Measurements from ENCODE around the gene TMC2.
"Not testable (repeated sequence)": the region's sequence is repeated elsewhere in the genome, so short reads cannot be mapped to it uniquely, and the experiment has no call there.

TMC2 gene

DNA sequence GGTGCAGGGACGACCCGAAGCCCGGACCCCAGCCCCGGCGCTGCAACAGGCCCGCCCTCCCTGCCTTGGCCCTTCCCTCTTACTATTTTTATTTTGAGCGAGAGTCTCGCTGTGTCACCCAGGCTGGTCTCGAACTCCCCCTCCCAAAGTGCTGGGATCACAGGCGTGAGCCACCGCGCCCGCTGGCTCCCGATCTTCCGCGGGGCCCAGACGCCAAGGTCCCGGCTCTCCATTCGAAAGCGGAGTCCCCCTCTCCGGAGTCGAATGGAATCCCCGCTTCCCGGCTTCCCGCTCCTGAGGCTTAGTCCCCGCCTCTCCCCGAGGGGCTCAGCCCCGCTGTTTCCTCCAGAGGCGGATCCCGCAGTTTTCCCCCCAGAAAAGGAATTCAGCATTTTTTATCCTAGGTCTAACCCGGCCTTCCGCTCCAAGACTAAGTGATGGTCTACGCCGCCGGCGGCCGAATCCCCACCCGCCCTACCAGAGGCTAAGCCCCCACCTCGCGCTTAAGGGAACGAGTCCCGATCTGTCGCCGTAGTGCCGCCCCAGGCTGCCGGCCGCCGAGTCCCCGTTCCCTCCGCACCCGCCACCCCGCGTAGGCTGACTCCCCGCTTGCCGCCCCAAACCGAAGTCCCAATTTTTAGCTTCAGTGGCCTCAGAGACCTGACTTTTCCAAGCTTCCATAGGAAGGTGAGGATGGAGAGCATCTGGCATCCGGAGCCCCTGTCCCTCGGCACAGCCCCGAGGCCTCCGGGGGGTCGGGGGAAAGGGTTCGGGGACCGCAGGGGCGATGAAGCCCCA, 11.5 kb upstream of the TMC2 start:
- H3K4me1 ChIP-seq (ENCODE audit: control insufficient read depth, insufficient read depth, low read length): peaks cover 16% of the 10 kb centered on the region
- peak overlapping the region; percentile 83 for H3K4me3 ChIP-seq (ENCODE audit: low read length in 2 of 2)
- H3K27me3 ChIP-seq (ENCODE audit: control insufficient read depth in 1 of 2, insufficient read depth in 2 of 2, low read length in 2 of 2): peaks cover 0 to 2% of the 10 kb centered on the region in 2 donors
- H3K36me3 ChIP-seq (ENCODE audit: control insufficient read depth in 2 of 2, insufficient read depth in 2 of 2, low read length in 2 of 2): no peaks in the 10 kb centered on the region
- H3K27ac ChIP-seq (ENCODE audit: low read length): peak overlapping the region; percentile 83
- H3K9me3 ChIP-seq (ENCODE audit: control insufficient read depth in 2 of 2, low read length in 2 of 2): no peaks in the 10 kb centered on the region
- H3K9ac ChIP-seq (ENCODE audit: low read length in 2 of 2): peak overlapping the region; percentile 82 to 93

DNA sequence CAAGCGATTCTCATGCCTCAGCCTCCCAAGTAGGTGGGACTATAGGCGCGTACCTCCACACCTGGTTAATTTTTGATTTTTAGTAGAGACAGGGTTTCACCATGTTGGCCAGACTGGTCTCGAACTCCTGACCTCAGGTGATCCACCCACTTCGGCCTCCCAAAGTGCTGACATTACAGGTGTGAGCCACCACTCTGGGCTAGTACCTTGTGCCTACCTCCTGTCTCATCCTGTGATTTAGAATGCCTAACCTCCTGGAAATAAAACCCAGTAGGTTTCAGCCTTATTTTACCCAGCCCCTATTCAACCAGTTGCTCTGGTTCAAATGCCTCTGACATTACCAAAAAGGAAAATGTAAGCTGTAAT, 10.2 kb upstream of the TMC2 start:
- H3K27me3 ChIP-seq (ENCODE audit: control insufficient read depth in 1 of 2, insufficient read depth in 2 of 2, low read length in 2 of 2); H3K9ac ChIP-seq (ENCODE audit: low read length in 2 of 2); H3K27ac ChIP-seq (ENCODE audit: low read length); H3K36me3 ChIP-seq (ENCODE audit: control insufficient read depth in 2 of 2, insufficient read depth in 2 of 2, low read length in 2 of 2); H3K9me3 ChIP-seq (ENCODE audit: control insufficient read depth in 2 of 2, low read length in 2 of 2); H3K4me3 ChIP-seq (ENCODE audit: low read length in 2 of 2): not testable (repeated sequence)
- peaks cover 16% of the 10 kb centered on the region for H3K4me1 ChIP-seq (ENCODE audit: control insufficient read depth, insufficient read depth, low read length)

DNA sequence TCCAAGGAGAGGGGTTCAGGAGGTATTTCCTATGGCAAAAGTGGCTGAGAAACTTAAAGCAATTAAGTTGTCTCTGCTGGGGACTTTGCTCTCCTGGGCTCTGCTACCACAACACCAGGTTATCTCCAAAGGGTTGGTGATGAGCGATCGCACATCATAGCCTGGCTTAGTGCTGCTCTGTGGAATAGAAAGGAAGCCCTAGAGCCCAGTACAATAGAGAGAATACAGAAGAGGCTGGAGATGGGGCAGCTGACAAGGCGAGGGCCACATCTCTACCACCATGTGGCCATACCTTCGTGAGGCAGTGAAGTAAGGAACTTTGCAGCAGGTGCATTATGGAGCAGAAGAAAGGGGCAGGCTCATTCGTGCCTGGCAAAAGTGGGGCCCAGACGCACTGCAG, 8.6 kb upstream of the TMC2 start:
- Histone ChIP-seq H3K9me3 (ENCODE audit: control insufficient read depth in 2 of 2, low read length in 2 of 2) (no peaks in the 10 kb centered on the region), H3K27ac (ENCODE audit: low read length) (no peak overlapping the region), H3K27me3 (ENCODE audit: control insufficient read depth in 1 of 2, insufficient read depth in 2 of 2, low read length in 2 of 2) (no peaks in the 10 kb centered on the region), H3K4me1 (ENCODE audit: control insufficient read depth, insufficient read depth, low read length) (peaks cover 16% of the 10 kb centered on the region), H3K9ac (ENCODE audit: low read length in 2 of 2) (no peak overlapping the region), H3K4me3 (ENCODE audit: low read length in 2 of 2) (no peak overlapping the region), H3K36me3 (ENCODE audit: control insufficient read depth in 2 of 2, insufficient read depth in 2 of 2, low read length in 2 of 2) (no peaks in the 10 kb centered on the region)

DNA sequence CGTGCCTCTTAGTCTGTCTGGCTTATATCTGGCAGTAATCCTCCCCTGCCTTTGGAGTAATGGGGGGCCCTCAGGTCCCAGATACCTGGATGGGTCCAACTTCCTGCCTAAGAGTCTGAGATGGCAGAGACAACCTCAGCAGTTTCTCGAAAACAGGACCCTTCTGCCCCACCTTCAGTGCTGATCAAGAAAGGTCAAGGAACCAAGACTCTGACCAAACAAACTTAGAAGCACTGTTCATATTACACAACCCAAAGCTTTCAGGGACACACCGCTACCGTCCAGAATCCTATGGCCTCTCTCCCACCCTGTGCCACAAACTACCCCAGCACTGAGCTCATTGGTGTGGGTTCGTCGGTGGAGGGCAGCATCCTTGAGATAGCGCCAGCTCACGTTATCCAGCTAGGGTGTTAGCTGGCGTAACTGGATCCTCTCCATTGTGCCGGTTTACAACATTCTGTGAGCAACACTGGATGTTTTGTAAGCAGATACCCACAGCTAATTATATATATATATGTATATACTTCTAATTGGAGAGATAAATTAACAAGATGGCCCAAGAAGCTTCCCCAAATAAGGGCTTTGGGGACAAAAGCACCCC, 7.6 kb upstream of the TMC2 start:
- no peaks in the 10 kb centered on the region for H3K9me3 ChIP-seq (ENCODE audit: control insufficient read depth in 2 of 2, low read length in 2 of 2)
- H3K36me3 ChIP-seq (ENCODE audit: control insufficient read depth in 2 of 2, insufficient read depth in 2 of 2, low read length in 2 of 2): no peaks in the 10 kb centered on the region
- no peak overlapping the region for H3K4me3 ChIP-seq (ENCODE audit: low read length in 2 of 2)
- H3K27me3 ChIP-seq (ENCODE audit: control insufficient read depth in 1 of 2, insufficient read depth in 2 of 2, low read length in 2 of 2): peaks cover 0 to 8% of the 10 kb centered on the region in 2 donors
- peaks cover 16% of the 10 kb centered on the region for H3K4me1 ChIP-seq (ENCODE audit: control insufficient read depth, insufficient read depth, low read length)
- no peak overlapping the region for H3K9ac ChIP-seq (ENCODE audit: low read length in 2 of 2)
- H3K27ac ChIP-seq (ENCODE audit: low read length): no peak overlapping the region

DNA sequence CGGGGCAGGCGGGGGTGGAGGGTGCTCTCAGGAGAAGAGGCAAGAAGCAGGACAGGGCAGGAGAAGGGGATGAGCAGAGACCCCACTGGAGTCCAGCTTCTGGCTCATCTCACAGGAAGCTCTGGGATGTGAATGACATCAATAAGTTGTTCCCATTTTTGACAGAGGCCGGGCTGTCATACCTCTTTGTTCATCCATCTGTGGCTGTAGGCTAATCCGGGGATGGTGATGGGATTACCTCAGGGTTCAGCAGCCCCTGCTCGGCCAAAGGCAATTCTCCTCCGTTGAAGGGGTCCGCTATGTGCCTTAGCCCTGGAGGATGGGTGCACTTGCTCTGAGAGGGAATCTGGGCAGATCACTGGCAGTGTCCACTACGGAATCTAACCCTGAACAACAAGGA, 3.3 kb upstream of the TMC2 start:
- no peak overlapping the region for H3K4me3 ChIP-seq (ENCODE audit: low read length in 2 of 2)
- no peaks in the 10 kb centered on the region for H3K36me3 ChIP-seq (ENCODE audit: control insufficient read depth in 2 of 2, insufficient read depth in 2 of 2, low read length in 2 of 2)
- H3K4me1 ChIP-seq (ENCODE audit: control insufficient read depth, insufficient read depth, low read length): no peaks in the 10 kb centered on the region
- no peaks in the 10 kb centered on the region for H3K9me3 ChIP-seq (ENCODE audit: control insufficient read depth in 2 of 2, low read length in 2 of 2)
- peaks cover 12 to 22% of the 10 kb centered on the region in 2 donors for H3K27me3 ChIP-seq (ENCODE audit: control insufficient read depth in 1 of 2, insufficient read depth in 2 of 2, low read length in 2 of 2)
- H3K27ac ChIP-seq (ENCODE audit: low read length): no peak overlapping the region
- H3K9ac ChIP-seq (ENCODE audit: low read length in 2 of 2): no peak overlapping the region

DNA sequence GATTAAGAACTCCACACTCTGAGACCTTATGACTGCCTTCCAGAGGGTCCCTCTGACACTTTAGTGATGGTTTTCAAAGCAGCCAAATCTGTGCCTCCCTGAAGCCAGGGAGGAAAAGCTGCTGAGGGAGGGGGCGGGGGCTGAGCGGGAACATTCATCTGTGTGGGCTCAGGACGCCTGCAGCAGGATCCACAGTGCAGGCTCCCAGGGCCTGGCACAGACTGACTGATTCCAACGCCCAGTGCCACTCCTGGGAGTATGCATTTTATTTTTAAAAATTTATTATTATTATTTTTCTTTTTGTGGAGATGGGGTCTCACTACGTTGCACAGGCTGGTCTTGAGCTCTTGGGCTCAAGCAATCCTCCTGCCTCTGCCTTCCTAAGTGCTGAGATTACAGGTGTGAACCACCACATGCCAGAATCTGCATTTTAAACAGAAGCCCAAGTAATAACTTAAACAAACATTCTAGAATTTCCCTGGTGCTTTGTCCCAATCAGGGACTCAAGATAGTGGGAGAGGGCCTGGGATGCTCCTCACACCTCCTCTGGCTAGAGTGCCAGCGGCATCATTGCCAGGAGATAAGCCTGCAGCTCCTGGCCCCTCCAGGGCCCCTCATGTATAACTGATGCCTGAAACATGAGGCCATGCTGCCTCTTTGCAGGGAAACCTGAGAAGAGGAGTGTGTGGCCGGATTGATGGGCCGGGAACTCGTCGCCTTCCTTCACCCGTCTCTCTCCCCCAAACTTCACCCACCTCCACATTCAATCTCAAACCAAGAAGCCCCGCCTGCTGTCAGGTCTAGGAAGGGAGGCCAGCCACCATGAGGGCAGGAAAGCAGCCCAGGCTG, 438 bp upstream of the TMC2 start:
- Histone ChIP-seq H3K9ac (ENCODE audit: low read length in 2 of 2) (no peak overlapping the region), H3K27ac (ENCODE audit: low read length) (no peak overlapping the region), H3K27me3 (ENCODE audit: control insufficient read depth in 1 of 2, insufficient read depth in 2 of 2, low read length in 2 of 2) (peaks cover 12 to 26% of the 10 kb centered on the region in 2 donors), H3K9me3 (ENCODE audit: control insufficient read depth in 2 of 2, low read length in 2 of 2) (no peaks in the 10 kb centered on the region), H3K4me1 (ENCODE audit: control insufficient read depth, insufficient read depth, low read length) (no peaks in the 10 kb centered on the region), H3K36me3 (ENCODE audit: control insufficient read depth in 2 of 2, insufficient read depth in 2 of 2, low read length in 2 of 2) (no peaks in the 10 kb centered on the region), H3K4me3 (ENCODE audit: low read length in 2 of 2) (no peak overlapping the region)

DNA sequence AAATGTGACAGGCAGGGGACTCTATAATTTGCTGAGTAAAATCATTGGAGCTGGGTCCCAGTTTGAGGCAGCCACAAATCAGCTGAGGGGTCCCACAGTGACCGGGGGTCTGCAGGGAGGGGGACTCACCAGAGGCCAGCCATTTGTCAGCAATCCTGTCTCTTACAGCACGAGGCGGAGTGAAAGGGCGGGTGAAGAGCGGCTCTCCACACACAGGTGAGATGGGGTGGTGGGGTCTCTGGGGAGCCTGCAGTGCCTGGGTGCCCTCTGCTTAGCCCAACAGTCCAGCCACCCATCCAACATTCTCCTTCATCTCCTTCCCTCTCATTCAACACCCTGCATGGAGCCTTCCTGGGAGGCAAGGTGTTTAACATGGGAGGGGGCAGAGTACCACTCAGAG, 728 bp downstream of the TMC2 start:
- Histone ChIP-seq H3K36me3 (ENCODE audit: control insufficient read depth in 2 of 2, insufficient read depth in 2 of 2, low read length in 2 of 2) (no peaks in the 10 kb centered on the region), H3K27me3 (ENCODE audit: control insufficient read depth in 1 of 2, insufficient read depth in 2 of 2, low read length in 2 of 2) (peaks cover 14 to 26% of the 10 kb centered on the region in 2 donors), H3K4me1 (ENCODE audit: control insufficient read depth, insufficient read depth, low read length) (no peaks in the 10 kb centered on the region), H3K27ac (ENCODE audit: low read length) (no peak overlapping the region), H3K9ac (ENCODE audit: low read length in 2 of 2) (no peak overlapping the region), H3K9me3 (ENCODE audit: control insufficient read depth in 2 of 2, low read length in 2 of 2) (no peaks in the 10 kb centered on the region), H3K4me3 (ENCODE audit: low read length in 2 of 2) (no peak overlapping the region)

DNA sequence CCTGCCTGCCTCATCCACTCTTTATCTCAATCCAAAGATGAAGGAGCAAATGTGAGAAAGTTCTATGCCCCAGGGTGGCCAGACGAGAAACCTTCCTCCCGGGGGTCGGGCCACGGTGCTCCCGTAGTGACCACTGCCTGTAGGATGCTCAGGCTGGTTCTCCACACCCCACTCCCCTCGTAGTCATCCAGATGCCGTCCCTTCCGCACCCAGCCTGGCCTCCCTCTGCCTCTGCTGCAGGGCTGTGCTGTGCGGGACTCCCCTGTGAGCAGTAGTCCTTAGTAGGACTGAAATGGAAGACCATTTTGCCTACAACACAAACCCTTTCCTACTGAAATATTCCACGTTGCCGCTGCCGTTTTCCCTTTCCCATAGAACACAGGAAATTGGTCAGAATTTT, 2.0 kb downstream of the TMC2 start:
- Histone ChIP-seq H3K4me3 (ENCODE audit: low read length in 2 of 2) (no peak overlapping the region), H3K9me3 (ENCODE audit: control insufficient read depth in 2 of 2, low read length in 2 of 2) (no peaks in the 10 kb centered on the region), H3K4me1 (ENCODE audit: control insufficient read depth, insufficient read depth, low read length) (no peaks in the 10 kb centered on the region), H3K36me3 (ENCODE audit: control insufficient read depth in 2 of 2, insufficient read depth in 2 of 2, low read length in 2 of 2) (no peaks in the 10 kb centered on the region), H3K27ac (ENCODE audit: low read length) (no peak overlapping the region), H3K27me3 (ENCODE audit: control insufficient read depth in 1 of 2, insufficient read depth in 2 of 2, low read length in 2 of 2) (peaks cover 17 to 20% of the 10 kb centered on the region in 2 donors), H3K9ac (ENCODE audit: low read length in 2 of 2) (no peak overlapping the region)

DNA sequence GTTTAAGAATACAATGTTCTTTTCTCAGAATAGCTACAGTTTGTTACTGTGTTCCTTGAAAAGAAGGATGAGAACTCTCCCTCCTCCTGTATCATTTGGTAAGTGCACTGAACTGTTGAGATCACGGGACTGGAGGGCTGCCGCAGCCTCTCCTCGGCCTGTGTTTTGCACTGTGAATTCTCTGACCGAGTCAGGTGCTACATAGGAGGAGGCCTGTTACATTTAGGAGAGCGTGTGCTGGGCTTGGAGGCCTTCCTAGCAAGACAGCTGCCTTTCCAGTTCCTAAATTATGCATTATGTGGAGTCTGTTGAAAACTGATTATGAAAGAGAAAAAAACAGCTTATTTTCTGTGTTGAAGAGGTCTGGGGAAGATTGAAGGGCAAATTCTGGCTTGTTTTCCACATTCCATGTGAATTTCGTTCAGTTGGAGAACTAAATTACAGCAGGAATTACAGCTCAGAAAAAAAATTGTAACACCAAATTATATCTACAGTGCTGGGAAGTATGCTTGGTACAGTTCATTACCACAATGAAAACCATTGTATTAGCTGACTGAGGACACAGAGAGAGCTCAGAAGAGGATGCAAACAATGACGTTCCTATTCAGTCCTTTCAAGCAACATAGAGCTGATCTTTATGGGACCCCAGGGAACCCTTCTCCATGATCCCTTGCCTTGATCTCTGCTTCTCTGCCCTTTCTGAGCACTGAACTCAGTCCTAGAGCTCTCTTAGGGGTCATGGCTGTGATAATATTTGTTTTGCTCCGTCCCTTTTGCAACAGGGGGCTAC, 2.8 kb downstream of the TMC2 start:
- H3K27ac ChIP-seq (ENCODE audit: low read length): no peak overlapping the region
- H3K9ac ChIP-seq (ENCODE audit: low read length in 2 of 2): no peak overlapping the region
- H3K9me3 ChIP-seq (ENCODE audit: control insufficient read depth in 2 of 2, low read length in 2 of 2): no peaks in the 10 kb centered on the region
- H3K27me3 ChIP-seq (ENCODE audit: control insufficient read depth in 1 of 2, insufficient read depth in 2 of 2, low read length in 2 of 2): peaks cover 16 to 17% of the 10 kb centered on the region in 2 donors
- no peaks in the 10 kb centered on the region for H3K4me1 ChIP-seq (ENCODE audit: control insufficient read depth, insufficient read depth, low read length)
- H3K36me3 ChIP-seq (ENCODE audit: control insufficient read depth in 2 of 2, insufficient read depth in 2 of 2, low read length in 2 of 2): no peaks in the 10 kb centered on the region
- H3K4me3 ChIP-seq (ENCODE audit: low read length in 2 of 2): no peak overlapping the region

DNA sequence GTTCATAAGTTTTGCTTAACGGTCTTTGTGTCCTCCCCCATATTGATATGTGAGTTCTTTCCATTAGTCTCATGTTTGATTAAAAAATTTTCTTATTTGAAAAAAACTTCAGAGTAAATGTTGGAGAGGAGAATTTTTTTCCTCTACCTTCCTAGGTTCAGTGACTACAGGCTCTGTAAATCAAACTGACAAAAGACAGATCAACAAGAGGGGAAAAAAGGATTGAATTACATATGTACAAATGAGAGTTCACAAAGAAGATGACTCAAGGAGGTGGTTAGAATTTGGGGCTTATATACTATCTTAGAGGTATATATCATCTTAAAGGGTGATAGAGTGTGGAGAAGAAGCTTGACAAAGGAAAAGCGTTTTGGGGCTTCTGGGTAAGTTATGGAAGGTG, 5.6 kb downstream of the TMC2 start:
- Histone ChIP-seq H3K27ac (ENCODE audit: low read length) (no peak overlapping the region), H3K9me3 (ENCODE audit: control insufficient read depth in 2 of 2, low read length in 2 of 2) (no peaks in the 10 kb centered on the region), H3K4me3 (ENCODE audit: low read length in 2 of 2) (no peak overlapping the region), H3K9ac (ENCODE audit: low read length in 2 of 2) (no peak overlapping the region), H3K4me1 (ENCODE audit: control insufficient read depth, insufficient read depth, low read length) (no peaks in the 10 kb centered on the region), H3K36me3 (ENCODE audit: control insufficient read depth in 2 of 2, insufficient read depth in 2 of 2, low read length in 2 of 2) (no peaks in the 10 kb centered on the region), H3K27me3 (ENCODE audit: control insufficient read depth in 1 of 2, insufficient read depth in 2 of 2, low read length in 2 of 2) (peaks cover 7 to 11% of the 10 kb centered on the region in 2 donors)

Measured in stomach smooth muscle (tissue), 2 donors.